C4-2B (cell line): Measurements from ENCODE around the gene ZNF444.

ENCODE experiments used
- CTCF ChIP-seq: fragments of 450-650 bp; conservative IDR thresholded peaks from 2 replicates; pipeline ENCODE4 v1.5.1; 2017; ENCODE audit warnings: mild to moderate bottlenecking
- ZFX ChIP-seq: fragments of 450-650 bp; IDR thresholded peaks from 2 replicates; pipeline ENCODE4 v1.6.1; 2017

GRCh38 chr19:56193981-56194640, 53.0 kb downstream of the ZNF444 start:
- TF ChIP-seq CTCF (no peak), ZFX (no peak)
